K562 (cell line): ENCODE measurements around the gene MDM4. TPM values are rescaled to one million over a fixed set of nuclear protein-coding genes. Genes with fewer than 3 reads are reported as not detected.

ENCODE experiments used
- CEBPG ChIP-seq, 3 experiments: fragments of 200-800 bp in 1 of 3; sonication (Bioruptor generic) in 1 of 3; sonication (generic) in 1 of 3; formaldehyde crosslinking in 1 of 3; IDR thresholded peaks in 2 of 3; conservative IDR thresholded peaks in 1 of 3; 2 replicates each; pipeline versions ENCODE4 v1.6.1 to v1.8.0; 2016 to 2022; ENCODE audit warnings: missing compliant biosample characterization in 2 of 3, missing genetic modification characterization in 2 of 3, mild to moderate bottlenecking in 1 of 3, missing genetic modification reagents in 1 of 3
- ILK ChIP-seq: fragments of 450-650 bp; IDR thresholded peaks from 2 replicates; pipeline ENCODE4 v1.6.1; 2016; ENCODE audit warnings: missing genetic modification characterization, low read depth, mild to moderate bottlenecking, missing compliant biosample characterization, moderate library complexity, borderline replicate concordance
- JUN ChIP-seq, 2 experiments: sonication (generic) in 1 of 2; formaldehyde crosslinking in 1 of 2; IDR thresholded peaks; 2 replicates each; pipeline versions ENCODE4 v1.6.1 to v1.8.0; 2012 to 2022; ENCODE audit warnings: borderline replicate concordance in 2 of 2, mild to moderate bottlenecking in 2 of 2, improper control_type of control experiment in 1 of 2, low read depth in 1 of 2, low read length in 1 of 2, missing genetic modification reagents in 1 of 2
- KAT7 ChIP-seq: sonication (generic); formaldehyde crosslinking; IDR thresholded peaks from 2 replicates; pipeline ENCODE4 v1.8.0; 2022; ENCODE audit warnings: missing genetic modification reagents, mild to moderate bottlenecking, borderline replicate concordance
- KDM5B ChIP-seq: fragments of 200-600 bp; sonication (generic); IDR thresholded peaks from 2 replicates; pipeline ENCODE4 v1.6.1; 2012; ENCODE audit warnings: low read depth, mild to moderate bottlenecking, moderate library complexity, low read length, control low read depth, inconsistent platforms; ENCODE audit not compliant: insufficient replicate concordance
- PHF8 ChIP-seq: fragments of 200-600 bp; sonication (generic); IDR thresholded peaks from 2 replicates; pipeline ENCODE4 v1.6.1; 2012; ENCODE audit warnings: mixed run types, mild to moderate bottlenecking, inconsistent platforms, low read length, moderate library complexity, borderline replicate concordance
- PML ChIP-seq: IDR thresholded peaks from 2 replicates; pipeline ENCODE4 v1.6.1; 2012; ENCODE audit warnings: low read length, inconsistent platforms
- SMARCC2 ChIP-seq: fragments of 450-650 bp; IDR thresholded peaks from 2 replicates; pipeline ENCODE4 v1.6.1; 2017; ENCODE audit warnings: antibody characterized with exemption, moderate library complexity, mild to moderate bottlenecking, low read depth
- ZNF717 ChIP-seq: fragments of 250-450 bp; sonication (Bioruptor Pico); IDR thresholded peaks from 2 replicates; pipeline ENCODE4 v1.5.0; 2021
- polyA plus RNA-seq, 8 experiments: library from polyadenylated mRNA; depleted of rRNA in 4 of 8; stranded (reverse) in 5 of 8; unstranded in 3 of 8; fragments of >200 nt; fragmentation: Nextera tagmentation in 2 of 8; fragmentation: Illumina TruSeq in 1 of 8; extraction: Ambion mirVana in 2 of 8; extraction: Trizol in 1 of 8; gene quantifications; 2 replicates each; pipeline versions ENCODE4 v1.2.1 to v1.2.3, GENCODE V29; 2011 to 2014; ENCODE audit warnings: inconsistent platforms in 1 of 8, missing spikeins in 1 of 8
- total RNA-seq, 7 experiments: library from RNA; depleted of rRNA in 6 of 7; stranded (reverse); fragments of >200 nt in 6 of 7; fragmentation: Illumina TruSeq in 2 of 7; extraction: Trizol in 2 of 7; gene quantifications; 2 replicates each; pipeline versions ENCODE4 v1.2.1 to v1.2.3, GENCODE V29; 2011 to 2021; ENCODE audit warnings: low replicate concordance in 1 of 7
- TF ChIP-seq, protein P1 (sequence below): fragments of 250-450 bp; sonication (Bioruptor Pico); IDR thresholded peaks from 2 replicates; pipeline ENCODE4 v1.5.0; 2021; ENCODE audit warnings: mild to moderate bottlenecking, moderate library complexity
- TF ChIP-seq, protein P2 (sequence below): fragments of 450-650 bp; IDR thresholded peaks from 2 replicates; pipeline ENCODE4 v1.6.1; 2016; ENCODE audit warnings: mild to moderate bottlenecking
- TF ChIP-seq, protein P3 (sequence below), 3 experiments: fragments of 200-800 bp in 1 of 3; sonication (Bioruptor generic) in 1 of 3; sonication (generic) in 1 of 3; formaldehyde crosslinking in 1 of 3; IDR thresholded peaks; 2 replicates each; pipeline versions ENCODE4 v1.6.1 to v1.8.0; 2016 to 2022; ENCODE audit warnings: mild to moderate bottlenecking in 2 of 3, missing compliant biosample characterization in 2 of 3, missing genetic modification characterization in 2 of 3, missing genetic modification reagents in 1 of 3
- TF ChIP-seq, protein P4 (sequence below): fragments of 450-650 bp; formaldehyde crosslinking; IDR thresholded peaks from 2 replicates; pipeline ENCODE4 v1.4.0; 2022; ENCODE audit warnings: missing genetic modification characterization
- TF ChIP-seq, protein P5 (sequence below), 2 experiments: fragments of 250-450 bp in 1 of 2; fragments of 450-650 bp in 1 of 2; sonication (Bioruptor Pico) in 1 of 2; IDR thresholded peaks; 2 replicates each; pipeline versions ENCODE4 v1.6.1 to v1.8.0; 2016 to 2021; ENCODE audit warnings: mild to moderate bottlenecking in 2 of 2, moderate library complexity in 2 of 2, missing compliant biosample characterization in 1 of 2, missing genetic modification characterization in 1 of 2

Gene MDM4
- total and polyA plus RNA-seq, 9 of the 15 experiments (the other 6 are each of a cell fraction or from before 2014, with no cell fraction given), result 3.3 to 61.7 (median 21.2) TPM

DNA sequence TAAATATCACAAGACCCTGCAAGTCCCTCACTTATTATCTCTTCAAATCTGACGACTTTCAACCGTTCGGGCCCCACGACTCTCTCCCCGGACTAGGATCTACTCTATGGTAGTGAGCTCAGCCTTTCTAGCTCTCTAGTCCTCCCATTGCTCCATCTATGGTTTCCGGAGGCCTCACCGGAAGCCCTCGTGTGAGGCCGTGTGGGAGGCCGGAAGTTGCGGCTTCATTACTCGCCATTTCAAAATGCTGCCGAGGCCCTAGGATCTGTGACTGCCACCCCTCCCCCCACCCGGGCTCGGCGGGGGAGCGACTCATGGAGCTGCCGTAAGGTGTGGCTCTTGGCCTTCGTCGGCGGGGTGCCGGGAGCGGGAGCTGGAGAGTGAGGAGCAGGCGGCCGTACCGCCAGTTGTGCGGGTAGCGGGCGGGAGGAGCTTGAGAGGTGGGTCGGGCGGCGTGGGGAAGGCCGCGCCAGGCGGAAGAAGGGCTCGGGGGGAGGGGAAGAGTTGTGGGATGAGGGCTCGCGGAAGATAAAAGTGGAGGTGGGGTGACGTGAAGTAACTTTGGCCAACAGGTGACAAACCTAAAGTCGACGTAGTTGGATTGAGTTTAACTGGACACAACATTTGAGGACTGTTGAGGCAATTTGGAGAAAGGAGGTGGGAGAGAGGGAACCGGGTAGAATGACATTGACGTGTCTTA, at the start of gene MDM4 (continued):
- TF ChIP-seq CEBPG (CRISPR knock-in tag; IDR thresholded peaks at IDR 0.05) (peak; percentile 84), CEBPG (tag; conservative IDR thresholded peaks at IDR 0.05 in 1 of 2, IDR thresholded peaks at IDR 0.05 in 1 of 2) (peak; percentile 69 to 78; a peak in 2 of 4 replicates), ILK (tag) (no peak), SMARCC2 (peak; percentile 57), ZNF717 (no peak), JUN (IDR thresholded peaks at IDR 0.05; ENCODE audit: borderline replicate concordance, low read depth, low read length) (peak; percentile 55; the same call in 1 of the 2 replicates), JUN (CRISPR knock-in tag; IDR thresholded peaks at IDR 0.05; ENCODE audit: borderline replicate concordance) (peak; percentile 80; the same call in 1 of the 2 replicates), PML (peak; percentile 90), KAT7 (CRISPR knock-in tag) (peak; percentile 99; the same call in 1 of the 2 replicates), PHF8 (peak; percentile 97), KDM5B (peak; percentile 69)
- TF ChIP-seq, protein P1, sequence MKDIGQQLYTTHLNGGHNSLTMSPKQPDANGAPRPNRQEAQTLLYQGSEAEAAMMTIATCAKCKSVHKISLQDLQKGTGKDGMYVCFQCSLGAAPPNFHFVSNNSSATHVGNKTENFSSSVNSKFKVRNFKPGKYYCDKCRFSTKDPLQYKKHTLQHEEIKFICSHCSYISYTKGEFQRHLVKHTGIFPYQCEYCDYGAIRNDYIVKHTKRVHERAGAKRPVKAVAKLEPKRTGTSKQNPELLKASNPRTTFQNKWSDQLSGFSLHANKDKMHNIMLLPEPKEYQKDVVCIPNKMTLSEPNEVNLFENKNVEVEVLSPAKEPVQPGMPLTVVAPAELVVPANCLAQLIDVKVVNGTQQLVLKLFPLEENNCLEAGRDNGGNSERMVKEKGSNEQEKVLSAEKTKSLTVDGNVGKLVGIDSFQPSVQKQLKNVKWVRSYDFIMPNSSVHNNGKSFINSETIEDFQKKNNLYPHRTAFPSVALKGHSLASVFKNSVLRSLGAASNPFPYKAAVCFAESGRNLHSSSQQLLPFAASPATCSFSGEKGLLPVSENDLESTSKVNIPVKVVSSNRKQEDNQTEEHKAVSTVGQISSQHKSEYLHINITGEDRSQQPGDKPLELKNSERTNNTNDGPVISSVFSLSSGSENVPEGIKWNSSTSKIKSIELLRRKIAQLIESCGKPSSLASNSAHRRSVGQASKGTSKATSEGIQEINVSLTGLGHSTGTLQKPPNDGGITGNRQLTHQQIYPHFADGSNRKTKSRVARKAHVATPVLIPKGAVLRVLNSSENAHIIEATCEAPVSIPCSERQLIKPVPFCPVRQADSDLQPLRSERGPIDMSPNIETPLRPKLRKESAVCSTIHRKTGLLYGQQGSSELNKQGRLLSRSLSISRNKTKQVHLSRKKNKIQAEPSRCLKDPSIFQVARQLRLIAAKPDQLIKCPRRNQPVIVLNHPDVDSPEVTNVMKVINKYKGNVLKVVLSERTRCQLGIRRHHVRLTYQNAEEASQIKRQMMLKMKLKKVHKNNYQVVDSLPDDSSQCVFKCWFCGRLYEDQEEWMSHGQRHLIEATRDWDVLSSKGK (CRISPR knock-in tag), result no peak
- TF ChIP-seq, protein P2, sequence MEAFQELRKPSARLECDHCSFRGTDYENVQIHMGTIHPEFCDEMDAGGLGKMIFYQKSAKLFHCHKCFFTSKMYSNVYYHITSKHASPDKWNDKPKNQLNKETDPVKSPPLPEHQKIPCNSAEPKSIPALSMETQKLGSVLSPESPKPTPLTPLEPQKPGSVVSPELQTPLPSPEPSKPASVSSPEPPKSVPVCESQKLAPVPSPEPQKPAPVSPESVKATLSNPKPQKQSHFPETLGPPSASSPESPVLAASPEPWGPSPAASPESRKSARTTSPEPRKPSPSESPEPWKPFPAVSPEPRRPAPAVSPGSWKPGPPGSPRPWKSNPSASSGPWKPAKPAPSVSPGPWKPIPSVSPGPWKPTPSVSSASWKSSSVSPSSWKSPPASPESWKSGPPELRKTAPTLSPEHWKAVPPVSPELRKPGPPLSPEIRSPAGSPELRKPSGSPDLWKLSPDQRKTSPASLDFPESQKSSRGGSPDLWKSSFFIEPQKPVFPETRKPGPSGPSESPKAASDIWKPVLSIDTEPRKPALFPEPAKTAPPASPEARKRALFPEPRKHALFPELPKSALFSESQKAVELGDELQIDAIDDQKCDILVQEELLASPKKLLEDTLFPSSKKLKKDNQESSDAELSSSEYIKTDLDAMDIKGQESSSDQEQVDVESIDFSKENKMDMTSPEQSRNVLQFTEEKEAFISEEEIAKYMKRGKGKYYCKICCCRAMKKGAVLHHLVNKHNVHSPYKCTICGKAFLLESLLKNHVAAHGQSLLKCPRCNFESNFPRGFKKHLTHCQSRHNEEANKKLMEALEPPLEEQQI, result peak; percentile 71; the same call in 1 of the 2 replicates
- TF ChIP-seq, protein P3, sequence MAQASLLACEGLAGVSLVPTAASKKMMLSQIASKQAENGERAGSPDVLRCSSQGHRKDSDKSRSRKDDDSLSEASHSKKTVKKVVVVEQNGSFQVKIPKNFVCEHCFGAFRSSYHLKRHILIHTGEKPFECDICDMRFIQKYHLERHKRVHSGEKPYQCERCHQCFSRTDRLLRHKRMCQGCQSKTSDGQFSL (CRISPR knock-in tag; IDR thresholded peaks at IDR 0.05), result peak; percentile 54; the same call in 1 of the 2 replicates
- TF ChIP-seq, protein P3 (tag; IDR thresholded peaks at IDR 0.05), result peak in 1 of 2 experiments; percentile 76; a peak in 1 of 4 replicates
- TF ChIP-seq, protein P4, sequence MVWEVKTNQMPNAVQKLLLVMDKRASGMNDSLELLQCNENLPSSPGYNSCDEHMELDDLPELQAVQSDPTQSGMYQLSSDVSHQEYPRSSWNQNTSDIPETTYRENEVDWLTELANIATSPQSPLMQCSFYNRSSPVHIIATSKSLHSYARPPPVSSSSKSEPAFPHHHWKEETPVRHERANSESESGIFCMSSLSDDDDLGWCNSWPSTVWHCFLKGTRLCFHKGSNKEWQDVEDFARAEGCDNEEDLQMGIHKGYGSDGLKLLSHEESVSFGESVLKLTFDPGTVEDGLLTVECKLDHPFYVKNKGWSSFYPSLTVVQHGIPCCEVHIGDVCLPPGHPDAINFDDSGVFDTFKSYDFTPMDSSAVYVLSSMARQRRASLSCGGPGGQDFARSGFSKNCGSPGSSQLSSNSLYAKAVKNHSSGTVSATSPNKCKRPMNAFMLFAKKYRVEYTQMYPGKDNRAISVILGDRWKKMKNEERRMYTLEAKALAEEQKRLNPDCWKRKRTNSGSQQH (CRISPR knock-in tag), result peak; percentile 78
- TF ChIP-seq, protein P5, sequence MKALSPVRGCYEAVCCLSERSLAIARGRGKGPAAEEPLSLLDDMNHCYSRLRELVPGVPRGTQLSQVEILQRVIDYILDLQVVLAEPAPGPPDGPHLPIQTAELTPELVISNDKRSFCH (CRISPR knock-in tag; IDR thresholded peaks at IDR 0.05), result no peak
- TF ChIP-seq, protein P5 (tag; IDR thresholded peaks at IDR 0.05), result peak; percentile 83
